Stomach (tissue), 4 donors: ENCODE data around the gene TMIE.

Experiments
- EP300 ChIP-seq: sonication (generic); formaldehyde crosslinking; IDR thresholded peaks from one replicate; pipeline ENCODE4 v1.6.1; 2017; ENCODE audit warnings: antibody characterized with exemption
- POLR2A ChIP-seq, 4 donors: fragments of 450-650 bp; IDR thresholded peaks; one replicate each; pipeline ENCODE4 v1.6.1; 2016; ENCODE audit warnings: antibody characterized with exemption in 4 of 4, control low read depth in 2 of 4, mild to moderate bottlenecking in 1 of 4, moderate library complexity in 1 of 4
- POLR2AphosphoS5 ChIP-seq, 3 donors: sonication (generic); formaldehyde crosslinking; IDR thresholded peaks; one replicate each; pipeline ENCODE4 v1.6.1; 2016; ENCODE audit warnings: antibody characterized with exemption in 3 of 3
- TF ChIP-seq, protein P1 (sequence below), 7 experiments: fragments of 450-650 bp in 4 of 7; fragments of 200-600 bp in 3 of 7; sonication (generic) in 3 of 7; IDR thresholded peaks; one replicate each; pipeline ENCODE4 v1.5.1; 2016 to 2019; ENCODE audit warnings: antibody characterized with exemption in 7 of 7, control low read depth in 2 of 7, mild to moderate bottlenecking in 1 of 7

DNA sequence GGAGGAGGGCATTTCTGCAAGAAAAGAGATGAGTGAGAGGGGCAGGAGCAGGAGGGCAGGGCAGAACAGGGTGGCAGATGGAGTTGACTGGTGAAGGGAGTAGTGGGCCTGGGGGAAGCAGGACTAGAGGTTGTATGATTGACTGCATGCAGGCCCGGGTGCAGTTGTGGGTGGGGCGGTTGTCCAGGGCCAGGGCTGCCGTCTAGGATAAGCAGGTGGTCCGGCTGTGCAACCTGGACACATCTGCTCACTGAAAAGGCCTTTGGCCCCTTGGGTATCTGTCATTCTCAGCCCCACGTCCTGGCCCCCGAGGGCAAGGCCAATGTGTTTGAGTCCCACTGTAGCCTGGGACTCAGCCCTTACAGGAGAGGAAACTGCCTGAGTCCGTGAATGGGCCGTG lies 33.1 kb upstream of the TMIE start:
- TF ChIP-seq POLR2AphosphoS5 (IDR thresholded peaks at IDR 0.05), result no peak
- TF ChIP-seq, protein P1, sequence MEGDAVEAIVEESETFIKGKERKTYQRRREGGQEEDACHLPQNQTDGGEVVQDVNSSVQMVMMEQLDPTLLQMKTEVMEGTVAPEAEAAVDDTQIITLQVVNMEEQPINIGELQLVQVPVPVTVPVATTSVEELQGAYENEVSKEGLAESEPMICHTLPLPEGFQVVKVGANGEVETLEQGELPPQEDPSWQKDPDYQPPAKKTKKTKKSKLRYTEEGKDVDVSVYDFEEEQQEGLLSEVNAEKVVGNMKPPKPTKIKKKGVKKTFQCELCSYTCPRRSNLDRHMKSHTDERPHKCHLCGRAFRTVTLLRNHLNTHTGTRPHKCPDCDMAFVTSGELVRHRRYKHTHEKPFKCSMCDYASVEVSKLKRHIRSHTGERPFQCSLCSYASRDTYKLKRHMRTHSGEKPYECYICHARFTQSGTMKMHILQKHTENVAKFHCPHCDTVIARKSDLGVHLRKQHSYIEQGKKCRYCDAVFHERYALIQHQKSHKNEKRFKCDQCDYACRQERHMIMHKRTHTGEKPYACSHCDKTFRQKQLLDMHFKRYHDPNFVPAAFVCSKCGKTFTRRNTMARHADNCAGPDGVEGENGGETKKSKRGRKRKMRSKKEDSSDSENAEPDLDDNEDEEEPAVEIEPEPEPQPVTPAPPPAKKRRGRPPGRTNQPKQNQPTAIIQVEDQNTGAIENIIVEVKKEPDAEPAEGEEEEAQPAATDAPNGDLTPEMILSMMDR (IDR thresholded peaks at IDR 0.05), result no peak
- no peak for TF ChIP-seq EP300
- no peak for TF ChIP-seq POLR2A (IDR thresholded peaks at IDR 0.05)
